ENCODE data around the gene TAF4.
A peak's percentile ranks its signal among the peaks of the same experiment; 100 is the strongest.
"Not testable (repeated sequence)": the region's sequence is repeated elsewhere in the genome, so short reads cannot be mapped to it uniquely, and the experiment has no call there.

TAF4 gene

GRCh38 chr20:62065674-62066338 is at the start of gene TAF4:
Gene TAF4, minus strand, starts transcription at chr20:62065881. Its CDS starts 71 bp downstream, at chr20:62065810.
- DNase-seq, result peak; percentile 88

DNA sequence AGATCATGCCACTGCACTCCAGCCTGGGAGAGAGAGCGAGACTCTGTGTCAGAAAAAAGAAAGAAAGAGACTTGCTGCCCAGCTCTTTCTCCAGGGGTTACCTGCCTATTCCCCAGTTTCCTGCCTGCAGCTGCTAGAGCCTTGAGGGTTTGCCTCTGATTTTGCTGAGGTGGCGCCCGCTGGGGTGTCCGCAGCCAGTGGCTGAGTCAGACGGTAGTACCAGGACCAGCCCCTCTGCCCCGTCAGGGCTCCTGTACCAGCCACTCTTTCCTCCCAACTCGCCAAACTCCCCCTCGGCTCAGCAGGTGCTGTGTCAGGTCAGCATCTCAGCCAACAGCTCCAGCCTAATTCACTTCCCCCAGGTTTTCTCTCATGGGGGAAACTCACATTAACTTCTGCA is 49.2 kb upstream of the TAF4 start:
- no peak for DNase-seq

DNA sequence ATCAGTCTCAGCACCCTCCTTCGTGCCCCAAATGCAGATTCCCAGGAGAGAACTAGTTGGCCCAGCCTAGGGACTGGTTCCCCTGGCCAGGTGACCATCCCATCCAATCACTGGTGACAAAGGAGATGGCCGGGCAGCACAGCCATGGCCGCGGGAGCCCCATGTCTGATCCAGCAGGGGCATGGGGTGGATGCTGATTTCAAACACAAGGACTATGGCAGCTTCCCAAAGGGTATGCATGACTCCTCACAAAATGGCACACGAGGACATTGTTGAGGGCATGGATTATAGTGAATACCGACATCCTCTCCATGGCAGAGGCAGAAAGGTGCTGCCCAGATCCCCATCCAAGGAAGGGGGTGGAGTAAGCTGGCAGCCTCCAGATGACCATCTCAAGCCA is 46.7 kb upstream of the TAF4 start:
- no peak for DNase-seq

DNA sequence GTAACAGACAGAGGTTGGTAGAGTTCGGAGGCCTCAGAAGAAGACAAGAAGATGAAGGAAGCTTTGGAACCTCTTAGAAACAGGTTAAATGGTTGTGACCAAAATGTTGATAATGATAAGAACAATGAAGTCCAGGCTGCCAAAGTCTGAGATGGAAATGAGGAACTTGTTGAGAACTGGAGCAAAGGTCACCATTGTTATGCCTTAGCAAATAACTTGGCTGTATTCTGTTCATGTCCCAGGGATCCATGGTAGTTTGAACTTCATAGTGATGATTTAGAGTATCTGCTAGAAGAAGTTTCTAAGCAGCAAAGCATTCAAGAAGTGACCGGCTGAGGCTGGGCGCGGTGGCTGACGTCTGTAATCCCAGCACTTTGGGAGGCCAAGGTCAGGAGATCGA is 45.5 kb upstream of the TAF4 start:
- no peak for DNase-seq

DNA sequence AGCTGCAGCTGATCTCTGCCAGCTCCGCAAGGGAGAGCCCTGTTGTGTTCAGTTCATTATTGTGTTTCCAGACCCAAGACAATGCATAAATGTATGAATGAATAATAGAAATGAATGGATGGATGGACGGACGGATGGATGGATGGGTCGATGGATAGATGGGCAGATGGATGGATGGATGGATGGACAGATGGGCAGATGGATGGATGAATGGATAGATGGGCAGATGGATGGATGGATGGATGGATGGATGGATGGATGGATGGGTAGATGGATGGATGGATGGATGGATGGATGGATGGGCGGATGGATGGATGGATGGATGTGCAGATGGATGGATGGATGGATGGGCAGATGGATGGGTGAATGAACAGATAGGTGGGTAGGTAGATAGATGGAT is 39.9 kb upstream of the TAF4 start:
- no peak for DNase-seq

DNA sequence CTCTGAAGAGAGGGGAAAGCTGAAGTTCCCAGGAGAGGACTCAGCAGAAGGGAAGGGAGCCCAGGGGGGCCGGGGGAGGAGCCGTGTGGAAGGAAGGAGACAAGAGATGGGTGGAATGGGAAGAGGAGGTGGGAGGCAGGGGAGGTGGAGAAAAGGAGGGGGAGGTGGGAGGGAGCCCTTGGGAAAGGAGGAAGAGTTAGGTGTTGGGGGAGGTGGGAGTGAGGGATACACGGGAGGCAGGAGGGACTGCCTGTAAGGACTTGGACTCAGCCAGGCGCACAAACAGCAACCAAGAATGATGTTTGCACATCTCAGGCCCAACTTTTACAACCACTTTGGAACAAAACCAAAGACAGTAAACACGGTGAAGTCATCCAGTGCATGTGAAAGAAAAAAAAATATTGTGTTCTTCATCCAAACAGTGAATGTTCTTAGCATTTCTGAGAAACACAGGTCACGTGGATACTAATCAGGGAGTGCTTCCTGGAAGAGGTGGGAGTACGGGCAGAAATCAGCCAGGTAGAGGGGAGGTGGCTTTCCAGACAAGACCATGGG is 39.2 kb upstream of the TAF4 start:
- no peak for DNase-seq

GRCh38 chr20:62104234-62104789 is 38.6 kb upstream of the TAF4 start:
- no peak for DNase-seq

- DNase-seq, result no peak
Measured at GRCh38 chr20:62103508-62104233, 38.0 kb upstream of the TAF4 start.

- no peak for DNase-seq
Measured at GRCh38 chr20:62101078-62101477, 35.4 kb upstream of the TAF4 start.

- no peak for DNase-seq
Measured at GRCh38 chr20:62097881-62098407, 32.3 kb upstream of the TAF4 start.

DNA sequence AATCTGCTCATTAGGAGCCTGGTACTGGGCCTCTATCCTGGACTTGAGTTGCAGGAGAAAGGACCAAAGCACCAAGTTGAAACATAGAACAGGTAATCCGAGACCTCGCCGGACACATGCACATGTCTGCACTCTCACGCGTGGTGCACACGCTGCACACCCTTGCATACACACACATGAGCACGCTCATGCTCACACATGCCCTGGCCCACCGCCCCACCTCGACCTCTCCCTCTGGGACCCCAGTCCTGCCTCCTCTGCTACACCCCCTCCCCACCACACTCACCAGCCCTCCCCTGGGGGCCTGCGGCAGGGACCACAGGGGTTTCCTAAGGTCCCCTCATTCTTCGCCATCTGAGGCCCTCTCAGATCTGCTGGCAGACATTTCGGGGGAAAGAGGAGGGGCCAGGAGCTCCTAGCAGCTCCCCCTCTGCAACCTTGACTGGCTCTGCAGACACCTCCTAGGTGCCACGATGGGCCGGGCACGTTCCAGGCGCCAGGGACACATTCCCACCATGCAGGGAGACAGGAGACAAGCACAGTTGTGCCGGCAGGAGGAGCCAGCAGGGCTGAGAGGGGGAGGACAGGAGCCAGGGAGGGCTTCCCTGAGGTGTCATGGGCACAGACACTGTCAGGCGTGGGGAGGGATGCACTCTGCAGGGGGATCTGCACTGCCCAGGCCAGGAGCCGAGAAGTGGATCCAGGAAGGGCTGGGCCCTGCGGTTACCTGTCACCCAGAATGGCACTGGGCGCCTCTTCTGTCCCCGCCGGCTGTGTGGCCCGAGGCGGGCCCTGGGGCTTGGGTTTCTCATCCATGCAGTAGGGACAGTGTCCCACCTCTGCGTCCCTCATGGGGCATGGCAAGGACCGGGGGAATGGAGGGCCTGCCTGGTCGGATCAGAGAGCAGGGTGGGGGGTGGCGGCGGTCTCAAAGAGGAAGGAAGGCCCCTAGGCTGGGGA is 31.0 kb upstream of the TAF4 start:
- DNase-seq, result no peak

- DNase-seq, result no peak
Measured at GRCh38 chr20:62089393-62089792, 23.7 kb upstream of the TAF4 start.

GRCh38 chr20:62088258-62089127 is 22.8 kb upstream of the TAF4 start:
- no peak for DNase-seq

GRCh38 chr20:62087632-62088031 is 22.0 kb upstream of the TAF4 start:
- DNase-seq, result no peak

DNA sequence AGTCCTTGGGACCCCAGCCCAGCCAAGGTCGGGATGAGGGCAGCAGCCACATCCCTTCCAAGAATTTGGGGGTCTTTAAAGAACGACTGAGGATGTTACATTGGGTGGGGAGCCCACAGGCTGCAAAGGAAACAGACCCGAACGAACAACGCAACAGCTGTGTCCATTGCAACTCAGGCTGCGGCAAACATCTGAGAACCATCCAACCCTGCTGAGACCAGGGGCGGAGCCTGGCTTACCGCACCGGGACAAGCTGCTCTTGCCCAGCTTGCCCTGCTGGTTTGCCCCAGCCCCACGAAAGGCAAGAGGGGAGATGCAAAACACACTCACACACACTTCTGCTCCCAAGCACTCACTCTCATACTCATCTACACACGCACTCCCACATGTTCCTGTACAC is 21.5 kb upstream of the TAF4 start:
- no peak for DNase-seq

DNA sequence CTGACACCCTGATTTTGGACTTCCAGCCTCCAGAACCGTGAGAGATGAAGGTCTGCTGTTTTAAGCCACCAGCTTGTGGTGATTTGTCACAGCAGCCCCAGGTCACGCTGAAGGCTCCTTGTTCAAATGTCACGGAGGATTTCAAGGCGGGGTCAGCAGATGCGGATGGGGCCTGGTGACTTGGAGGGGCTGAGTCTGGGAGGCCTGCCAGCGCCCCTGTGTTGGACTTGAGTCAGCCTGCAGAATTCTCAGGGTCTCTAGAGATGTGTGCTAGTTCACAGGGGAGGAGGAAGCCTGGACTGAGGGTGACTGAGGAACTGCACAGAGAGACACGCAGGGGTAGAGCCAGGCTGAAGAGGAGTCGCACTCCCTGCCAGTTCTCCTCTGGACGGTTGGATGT is 19.5 kb upstream of the TAF4 start:
- DNase-seq, result no peak

DNA sequence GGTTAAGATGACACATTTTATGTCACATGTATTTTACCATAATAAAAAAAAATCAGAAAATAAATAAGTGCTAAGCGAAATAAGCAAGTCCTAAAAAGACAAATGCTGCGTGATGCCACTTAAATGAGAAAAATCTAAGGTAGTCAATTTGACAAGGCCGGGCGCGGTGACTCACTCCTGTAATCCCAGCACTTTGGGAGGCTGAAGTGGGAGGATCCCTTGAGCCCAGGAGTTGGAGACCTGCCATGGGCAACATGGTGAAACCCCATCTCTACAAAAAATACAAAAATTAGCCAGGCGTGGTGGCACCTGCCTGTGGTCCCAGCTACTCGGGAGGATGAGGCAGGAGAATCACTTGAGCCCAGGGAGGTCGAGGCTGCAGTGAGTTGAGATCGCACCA is 18.5 kb upstream of the TAF4 start:
- DNase-seq, result not testable (repeated sequence)

DNA sequence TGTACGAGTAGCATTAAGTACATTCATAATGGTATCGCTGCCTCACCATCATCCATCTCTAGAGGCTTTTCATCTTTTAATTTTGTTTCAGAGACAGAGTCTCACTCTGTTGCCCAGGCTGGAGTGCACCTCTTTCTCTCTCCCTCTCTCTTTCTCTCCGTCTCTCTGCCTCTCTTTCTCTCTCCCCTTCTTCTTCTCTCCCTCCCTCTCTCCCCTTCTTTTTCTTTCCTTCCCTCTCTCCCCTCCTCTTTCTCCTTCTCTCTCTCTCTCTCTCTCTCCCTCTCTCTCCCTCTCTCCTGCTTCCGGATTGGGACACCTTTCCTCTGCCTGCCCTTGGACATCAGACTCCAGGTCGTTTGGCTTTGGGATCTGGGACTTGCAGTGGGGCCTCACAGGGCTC is 17.6 kb upstream of the TAF4 start:
- no peak for DNase-seq

- peak; percentile 64 for DNase-seq
Measured at GRCh38 chr20:62080249-62080990, 14.7 kb upstream of the TAF4 start.

DNA sequence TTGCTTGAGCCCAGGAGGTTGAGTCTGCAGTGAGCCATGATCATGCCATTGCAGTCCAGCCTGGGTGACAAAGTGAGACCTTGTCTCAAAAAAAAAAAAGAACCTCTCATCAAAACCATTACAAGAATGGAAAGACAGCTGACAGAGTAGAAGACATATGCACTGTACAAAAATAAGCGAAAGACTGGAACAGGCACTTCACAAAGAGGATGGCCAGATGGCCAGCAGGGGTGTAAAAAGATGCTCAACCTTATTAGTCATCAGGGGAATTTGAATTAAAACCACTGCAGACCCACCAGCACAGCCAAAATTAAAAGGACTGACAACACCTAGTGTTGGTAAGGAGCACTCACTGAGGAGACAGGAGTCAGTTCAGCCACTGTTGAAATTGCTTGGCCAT is 13.5 kb upstream of the TAF4 start:
- no peak for DNase-seq

GRCh38 chr20:62073323-62073722 is 7.6 kb upstream of the TAF4 start:
- DNase-seq, result no peak
